Keratinocyte (primary cell): ENCODE data around the gene DNAJA4.

Source experiments
- EZH2 ChIP-seq: IDR thresholded peaks from one replicate; pipeline ENCODE4 v1.6.1; 2012; ENCODE audit warnings: inconsistent platforms, mild to moderate bottlenecking, low read length, moderate library complexity
- TF ChIP-seq, protein P1 (sequence below), 3 experiments: IDR thresholded peaks in 1 of 3; conservative IDR thresholded peaks in 1 of 3; optimal IDR thresholded peaks in 1 of 3; 2 replicates in 2 of 3; 3 replicates in 1 of 3; pipeline versions ENCODE3 to v1.5.1; 2011; ENCODE audit warnings: low read length in 3 of 3, mild to moderate bottlenecking in 3 of 3, moderate library complexity in 2 of 3, control low read depth in 1 of 3, inconsistent platforms in 1 of 3; ENCODE audit not compliant: insufficient read depth in 2 of 3; ENCODE audit errors: extremely low read depth in 1 of 3

DNA sequence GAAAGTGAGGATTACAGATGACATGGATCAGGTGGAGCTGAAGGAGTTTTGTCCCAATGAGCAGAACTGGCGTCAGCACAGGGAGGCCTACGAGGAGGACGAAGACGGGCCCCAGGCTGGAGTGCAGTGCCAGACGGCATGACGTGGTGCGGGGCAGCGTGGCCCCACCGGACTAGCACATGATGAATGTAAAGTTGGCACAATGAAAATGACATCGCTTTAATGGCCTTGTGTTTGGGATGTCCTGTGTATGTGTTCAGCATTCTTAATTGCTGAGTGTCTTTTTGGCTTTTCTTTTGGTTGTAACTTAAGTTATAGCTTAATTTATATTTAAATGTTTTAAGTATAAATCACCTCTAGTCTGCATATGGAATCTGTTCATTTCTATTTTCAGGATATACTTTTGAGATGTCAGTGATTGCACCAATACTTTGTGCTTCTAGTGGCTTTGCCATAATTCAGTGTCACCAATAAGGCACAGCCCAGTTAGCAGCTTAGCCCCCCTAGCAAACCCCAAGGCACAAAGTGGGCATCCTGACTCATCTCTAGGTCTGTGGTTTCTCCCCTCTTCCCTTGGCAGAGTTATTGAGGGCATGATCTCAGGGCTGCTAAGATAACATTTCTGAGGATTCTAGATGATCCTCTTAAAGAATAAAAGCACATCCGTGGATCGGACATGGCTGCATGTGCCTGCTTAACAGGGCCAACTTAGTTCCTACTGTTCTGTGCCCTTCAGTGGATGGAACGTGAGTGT lies 16.1 kb downstream of the DNAJA4 start:
- TF ChIP-seq, protein P1, sequence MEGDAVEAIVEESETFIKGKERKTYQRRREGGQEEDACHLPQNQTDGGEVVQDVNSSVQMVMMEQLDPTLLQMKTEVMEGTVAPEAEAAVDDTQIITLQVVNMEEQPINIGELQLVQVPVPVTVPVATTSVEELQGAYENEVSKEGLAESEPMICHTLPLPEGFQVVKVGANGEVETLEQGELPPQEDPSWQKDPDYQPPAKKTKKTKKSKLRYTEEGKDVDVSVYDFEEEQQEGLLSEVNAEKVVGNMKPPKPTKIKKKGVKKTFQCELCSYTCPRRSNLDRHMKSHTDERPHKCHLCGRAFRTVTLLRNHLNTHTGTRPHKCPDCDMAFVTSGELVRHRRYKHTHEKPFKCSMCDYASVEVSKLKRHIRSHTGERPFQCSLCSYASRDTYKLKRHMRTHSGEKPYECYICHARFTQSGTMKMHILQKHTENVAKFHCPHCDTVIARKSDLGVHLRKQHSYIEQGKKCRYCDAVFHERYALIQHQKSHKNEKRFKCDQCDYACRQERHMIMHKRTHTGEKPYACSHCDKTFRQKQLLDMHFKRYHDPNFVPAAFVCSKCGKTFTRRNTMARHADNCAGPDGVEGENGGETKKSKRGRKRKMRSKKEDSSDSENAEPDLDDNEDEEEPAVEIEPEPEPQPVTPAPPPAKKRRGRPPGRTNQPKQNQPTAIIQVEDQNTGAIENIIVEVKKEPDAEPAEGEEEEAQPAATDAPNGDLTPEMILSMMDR (optimal IDR thresholded peaks at IDR 0.05 in 1 of 3, IDR thresholded peaks at IDR 0.05 in 1 of 3, conservative IDR thresholded peaks at IDR 0.05 in 1 of 3; ENCODE audit: extremely low read depth in 1 of 3, insufficient read depth in 2 of 3, low read length in 3 of 3) = no peak
- TF ChIP-seq EZH2 = no peak
